ENCODE results near the gene FAM163B. TPM values are rescaled to one million over a fixed set of nuclear protein-coding genes. Genes with fewer than 3 reads are reported as not detected.

FAM163B gene
- not detected for total RNA-seq

GRCh38 chr9:133609311-133610098 is at the start of gene FAM163B:
TSS of gene FAM163B (minus strand) at chr9:133609389. CDS start at chr9:133580223, 29,166 bp downstream.

GRCh38 chr9:133635533-133636531 is 26.6 kb upstream of the FAM163B start, which contains the start of gene DBH:
TSS of gene DBH (plus strand) at chr9:133636363. CDS start at chr9:133636372, 9 bp downstream.

GRCh38 chr9:133534346-133535291 is 74.6 kb downstream of the FAM163B start, which contains the start of gene ADAMTSL2:
TSS of gene ADAMTSL2 (plus strand) at chr9:133534704. CDS start at chr9:133536713, 2,009 bp downstream.

Other genes starting within 250 kb of the FAM163B start
- gene SURF4, start 233.3 kb downstream of the FAM163B start, total RNA-seq = 100 to 1,000 TPM; 233 to 367 TPM
- gene STKLD1, start 233.0 kb downstream of the FAM163B start, total RNA-seq = 1 to 10 TPM; 2.0 to 4.1 TPM
- 10 to 100 TPM in 1 of 2 donors, 1 to 10 TPM in 1; 9.6 to 18.3 TPM for gene REXO4, start 191.4 kb downstream of the FAM163B start, total RNA-seq
- gene ADAMTS13, start 187.0 kb downstream of the FAM163B start, total RNA-seq = 1 to 10 TPM in 1 of 2 donors, under 1 TPM in 1; 1.00 to 1.7 TPM
- 1 to 10 TPM; 2.7 to 4.1 TPM for gene CACFD1, start 149.4 kb downstream of the FAM163B start, total RNA-seq
- 10 to 100 TPM; 31.3 to 39.6 TPM for gene SLC2A6, start 130.3 kb downstream of the FAM163B start, total RNA-seq
- gene MYMK, start 84.4 kb downstream of the FAM163B start, total RNA-seq = not detected
- not detected for gene ADAMTSL2, start 74.7 kb downstream of the FAM163B start, total RNA-seq
- gene DBH, start 27.0 kb upstream of the FAM163B start, total RNA-seq = not detected
- gene SARDH, start 129.0 kb upstream of the FAM163B start, total RNA-seq = 1 to 10 TPM; 3.4 to 5.0 TPM

Measured in melanocyte of skin (primary cell).